Activated naive CD8-positive, alpha-beta T cell (primary cell): ENCODE results near the gene MRTFA.
"Not testable (repeated sequence)": the region's sequence is repeated elsewhere in the genome, so short reads cannot be mapped to it uniquely, and the experiment has no call there.

Experiments used
- H3K27ac Mint-ChIP-seq: one replicate; pipeline ENCODE4 v1.8.0; 2021; ENCODE audit warnings: mixed read lengths
- H3K27me3 Mint-ChIP-seq: one replicate; pipeline ENCODE4 v1.8.0; 2021; ENCODE audit warnings: mixed read lengths
- H3K36me3 Mint-ChIP-seq: one replicate; pipeline ENCODE4 v1.8.0; 2021; ENCODE audit warnings: mixed read lengths
- H3K4me1 Mint-ChIP-seq: one replicate; pipeline ENCODE4 v1.8.0; 2021; ENCODE audit warnings: low read depth, mixed read lengths
- H3K4me3 Mint-ChIP-seq: one replicate; pipeline ENCODE4 v1.8.0; 2021; ENCODE audit warnings: mild to moderate bottlenecking, mixed read lengths
- H3K9me3 Mint-ChIP-seq: one replicate; pipeline ENCODE4 v1.8.0; 2021; ENCODE audit warnings: low read depth, mixed read lengths

The MRTFA gene

DNA sequence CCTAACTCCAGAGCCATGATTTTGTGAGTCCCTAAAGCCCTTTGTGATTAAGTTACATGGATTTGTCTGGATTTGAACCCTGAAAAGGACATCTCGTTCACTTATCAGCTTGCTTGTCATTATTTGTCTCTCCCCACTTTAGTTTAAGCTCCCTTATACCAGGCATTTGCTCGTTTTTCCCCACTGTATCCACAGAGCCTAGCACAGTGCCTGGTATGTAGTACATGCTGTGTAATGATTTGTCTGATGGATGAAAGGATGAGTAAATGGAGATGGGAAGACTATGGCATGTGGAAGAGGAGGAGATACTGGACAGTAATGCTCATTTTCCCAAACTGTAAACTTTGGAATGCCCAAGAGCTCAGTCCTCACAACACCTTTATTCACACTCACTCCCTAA, 33.5 kb upstream of the MRTFA start:
- H3K36me3 Mint-ChIP-seq = peaks cover 2% of the 10 kb centered on the region
- no peaks in the 10 kb centered on the region for H3K27me3 Mint-ChIP-seq
- H3K27ac Mint-ChIP-seq = no peak overlapping the region
- peaks cover 11% of the 10 kb centered on the region for H3K4me1 Mint-ChIP-seq
- no peaks in the 10 kb centered on the region for H3K9me3 Mint-ChIP-seq
- no peak overlapping the region for H3K4me3 Mint-ChIP-seq

DNA sequence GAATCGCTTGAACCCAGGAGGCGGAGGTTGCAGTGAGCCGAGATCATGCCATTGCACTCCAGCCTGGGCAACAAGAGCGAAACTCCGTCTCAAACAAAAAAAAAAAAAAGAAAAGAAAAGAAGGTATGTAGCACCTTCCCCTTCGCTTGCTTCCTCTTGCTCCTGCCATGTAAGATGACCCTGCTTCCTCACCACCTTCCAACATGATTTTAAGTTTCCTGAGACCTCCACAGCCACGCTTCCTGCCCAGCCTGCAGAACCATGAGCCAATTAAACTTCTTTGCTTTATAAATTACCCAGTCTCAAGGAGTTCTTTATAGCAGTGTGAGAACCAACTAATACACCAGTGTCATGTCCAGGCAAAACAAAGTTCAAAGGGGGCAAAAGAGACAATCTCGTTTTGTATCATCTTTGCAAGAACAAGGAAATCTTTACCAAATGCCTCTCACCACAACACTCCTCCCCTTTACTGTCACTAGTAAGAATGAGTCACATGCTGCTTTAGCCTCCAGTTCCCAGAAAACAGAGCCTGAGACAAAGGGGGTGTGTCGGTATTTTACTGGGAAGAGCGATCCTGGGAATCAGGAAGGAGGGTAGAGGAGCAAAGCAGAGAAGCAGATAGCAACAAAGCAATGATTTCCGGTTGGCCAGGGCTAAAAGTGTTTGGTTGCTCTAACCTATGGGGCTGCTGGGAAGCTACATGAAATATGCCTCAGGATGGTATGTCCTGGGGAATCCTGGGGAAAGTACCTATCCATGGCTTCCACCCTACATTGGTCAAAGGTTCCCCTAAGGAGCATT, 32.3 kb upstream of the MRTFA start:
- Mint-ChIP-seq H3K9me3 (no peaks in the 10 kb centered on the region), H3K4me1 (peaks cover 11% of the 10 kb centered on the region), H3K36me3 (peaks cover 2% of the 10 kb centered on the region), H3K4me3 (no peak overlapping the region), H3K27ac (no peak overlapping the region), H3K27me3 (no peaks in the 10 kb centered on the region)

GRCh38 chr22:40666151-40666848, 29.8 kb upstream of the MRTFA start:
- peaks cover 11% of the 10 kb centered on the region for H3K4me1 Mint-ChIP-seq
- H3K27ac Mint-ChIP-seq = no peak overlapping the region
- H3K4me3 Mint-ChIP-seq = no peak overlapping the region
- H3K27me3 Mint-ChIP-seq = no peaks in the 10 kb centered on the region
- peaks cover 2% of the 10 kb centered on the region for H3K36me3 Mint-ChIP-seq
- H3K9me3 Mint-ChIP-seq = no peaks in the 10 kb centered on the region

DNA sequence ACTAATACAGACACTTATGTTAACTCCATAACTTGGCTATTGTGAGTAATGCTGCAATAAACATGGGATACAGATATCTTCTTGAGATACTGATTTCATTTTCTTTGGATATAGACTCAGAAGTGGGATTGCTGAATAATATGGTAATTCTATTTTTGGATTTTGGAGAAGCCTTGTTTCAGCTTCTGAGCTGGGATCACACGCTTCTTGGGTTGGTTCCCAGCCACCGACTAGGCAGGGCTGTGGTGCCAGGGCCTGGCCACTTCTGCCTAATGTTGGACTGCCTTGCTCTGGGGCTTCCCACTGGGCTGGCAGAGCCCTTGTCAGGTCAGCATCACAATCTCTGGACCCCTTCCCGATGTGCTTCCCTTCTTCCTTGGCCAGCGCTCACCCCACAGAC, 28.8 kb upstream of the MRTFA start:
- Mint-ChIP-seq H3K4me3 (no peak overlapping the region), H3K9me3 (no peaks in the 10 kb centered on the region), H3K36me3 (peaks cover 2% of the 10 kb centered on the region), H3K4me1 (peaks cover 11% of the 10 kb centered on the region), H3K27ac (no peak overlapping the region), H3K27me3 (no peaks in the 10 kb centered on the region)

DNA sequence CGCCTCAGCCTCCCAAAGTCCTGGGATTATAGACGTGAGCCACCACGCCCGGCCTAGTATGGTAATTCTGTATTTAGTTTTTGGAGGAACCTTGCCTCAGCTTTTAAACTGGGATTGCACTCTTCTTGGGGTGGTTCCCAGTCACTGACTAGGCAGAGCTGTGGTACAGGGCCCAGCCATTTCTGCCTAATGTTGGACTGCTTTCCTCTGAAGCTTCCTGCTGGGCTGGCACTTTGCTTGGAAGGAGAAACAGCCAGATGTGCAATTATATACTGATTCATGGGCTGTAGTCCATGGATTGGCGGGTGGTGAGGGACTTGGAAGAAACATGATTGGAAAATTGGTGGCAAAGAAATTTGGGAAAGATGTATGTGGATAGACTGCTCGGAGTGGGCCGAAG, 25.2 kb upstream of the MRTFA start:
- Mint-ChIP-seq H3K4me1 (no peaks in the 10 kb centered on the region), H3K4me3 (no peak overlapping the region), H3K27ac (no peak overlapping the region), H3K27me3 (no peaks in the 10 kb centered on the region), H3K36me3 (peaks cover 2% of the 10 kb centered on the region), H3K9me3 (no peaks in the 10 kb centered on the region)

GRCh38 chr22:40660730-40661129, 24.2 kb upstream of the MRTFA start:
- Mint-ChIP-seq H3K36me3 (peaks cover 2% of the 10 kb centered on the region), H3K4me3 (no peak overlapping the region), H3K27ac (no peak overlapping the region), H3K9me3 (no peaks in the 10 kb centered on the region), H3K4me1 (no peaks in the 10 kb centered on the region), H3K27me3 (no peaks in the 10 kb centered on the region)

DNA sequence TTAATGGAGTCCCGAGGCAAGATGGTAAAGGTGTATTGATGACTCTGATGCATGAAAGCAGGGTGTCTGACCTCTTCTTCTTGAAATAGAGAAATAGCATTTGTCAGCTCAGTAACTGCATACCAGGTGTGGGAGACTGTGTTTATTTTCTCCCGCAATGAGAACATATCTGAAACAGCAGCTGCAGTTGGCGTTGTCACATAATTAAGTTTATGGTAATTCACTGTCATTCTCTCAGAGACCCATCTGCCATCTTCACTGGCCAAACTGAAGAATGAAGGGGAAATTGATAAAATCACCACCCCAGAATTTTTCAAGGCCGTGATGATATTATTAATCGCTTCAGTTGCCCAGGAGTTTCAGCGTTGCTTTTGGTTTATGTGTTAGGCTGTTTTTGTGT, 22.6 kb upstream of the MRTFA start:
- H3K4me1 Mint-ChIP-seq = no peaks in the 10 kb centered on the region
- peaks cover 2% of the 10 kb centered on the region for H3K36me3 Mint-ChIP-seq
- H3K27me3 Mint-ChIP-seq = no peaks in the 10 kb centered on the region
- H3K27ac Mint-ChIP-seq = no peak overlapping the region
- no peaks in the 10 kb centered on the region for H3K9me3 Mint-ChIP-seq
- no peak overlapping the region for H3K4me3 Mint-ChIP-seq

GRCh38 chr22:40656651-40657050, 20.1 kb upstream of the MRTFA start:
- H3K27ac Mint-ChIP-seq, H3K9me3 Mint-ChIP-seq, H3K4me1 Mint-ChIP-seq: not testable (repeated sequence)

GRCh38 chr22:40655941-40656340, 19.4 kb upstream of the MRTFA start:
- H3K4me3 Mint-ChIP-seq, H3K36me3 Mint-ChIP-seq, H3K27me3 Mint-ChIP-seq, H3K27ac Mint-ChIP-seq, H3K9me3 Mint-ChIP-seq: not testable (repeated sequence)
- peaks cover 12% of the 10 kb centered on the region for H3K4me1 Mint-ChIP-seq

More at GRCh38 chr22:40656651-40657050, 20.1 kb upstream of the MRTFA start:
- H3K27me3 Mint-ChIP-seq, H3K4me3 Mint-ChIP-seq, H3K36me3 Mint-ChIP-seq: not testable (repeated sequence)

DNA sequence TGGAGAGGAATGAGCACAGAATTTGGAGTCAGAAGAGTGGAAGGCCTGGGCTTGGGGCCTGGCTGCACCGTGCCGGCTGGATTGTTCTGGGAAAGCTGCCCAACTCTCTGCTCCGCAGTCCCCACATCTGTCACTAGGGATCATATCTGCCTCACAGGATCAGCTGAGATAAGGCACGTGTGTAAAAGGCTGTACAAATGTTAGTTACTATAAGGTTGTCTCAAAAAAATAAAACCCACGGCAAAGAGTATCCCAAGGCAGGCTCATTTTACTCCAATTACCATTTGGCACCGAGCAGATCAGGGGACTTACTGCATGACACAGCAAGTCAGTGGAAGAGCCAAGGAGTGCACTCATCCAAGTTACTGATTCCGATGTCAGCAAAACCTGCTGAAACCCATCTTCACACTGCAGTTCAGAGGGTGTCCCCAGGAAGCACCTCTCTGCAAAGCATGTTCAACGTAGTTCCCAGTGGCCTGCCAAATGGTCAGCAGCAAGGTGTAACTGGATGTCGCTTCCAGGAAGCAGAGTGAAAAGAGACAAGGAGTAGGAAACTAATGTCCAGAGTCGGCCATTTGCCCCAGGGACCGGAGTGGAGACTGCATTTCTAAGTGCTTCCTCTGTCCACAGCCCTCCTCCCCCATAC, 18.1 kb upstream of the MRTFA start:
- Mint-ChIP-seq H3K4me1 (peaks cover 13% of the 10 kb centered on the region), H3K27me3 (no peaks in the 10 kb centered on the region), H3K27ac (no peak overlapping the region), H3K4me3 (no peak overlapping the region), H3K9me3 (no peaks in the 10 kb centered on the region), H3K36me3 (peaks cover 2% of the 10 kb centered on the region)

GRCh38 chr22:40653361-40653760, 16.8 kb upstream of the MRTFA start:
- Mint-ChIP-seq H3K4me1 (peaks cover 13% of the 10 kb centered on the region), H3K9me3 (no peaks in the 10 kb centered on the region), H3K27me3 (no peaks in the 10 kb centered on the region), H3K36me3 (no peaks in the 10 kb centered on the region), H3K4me3 (no peak overlapping the region), H3K27ac (no peak overlapping the region)

DNA sequence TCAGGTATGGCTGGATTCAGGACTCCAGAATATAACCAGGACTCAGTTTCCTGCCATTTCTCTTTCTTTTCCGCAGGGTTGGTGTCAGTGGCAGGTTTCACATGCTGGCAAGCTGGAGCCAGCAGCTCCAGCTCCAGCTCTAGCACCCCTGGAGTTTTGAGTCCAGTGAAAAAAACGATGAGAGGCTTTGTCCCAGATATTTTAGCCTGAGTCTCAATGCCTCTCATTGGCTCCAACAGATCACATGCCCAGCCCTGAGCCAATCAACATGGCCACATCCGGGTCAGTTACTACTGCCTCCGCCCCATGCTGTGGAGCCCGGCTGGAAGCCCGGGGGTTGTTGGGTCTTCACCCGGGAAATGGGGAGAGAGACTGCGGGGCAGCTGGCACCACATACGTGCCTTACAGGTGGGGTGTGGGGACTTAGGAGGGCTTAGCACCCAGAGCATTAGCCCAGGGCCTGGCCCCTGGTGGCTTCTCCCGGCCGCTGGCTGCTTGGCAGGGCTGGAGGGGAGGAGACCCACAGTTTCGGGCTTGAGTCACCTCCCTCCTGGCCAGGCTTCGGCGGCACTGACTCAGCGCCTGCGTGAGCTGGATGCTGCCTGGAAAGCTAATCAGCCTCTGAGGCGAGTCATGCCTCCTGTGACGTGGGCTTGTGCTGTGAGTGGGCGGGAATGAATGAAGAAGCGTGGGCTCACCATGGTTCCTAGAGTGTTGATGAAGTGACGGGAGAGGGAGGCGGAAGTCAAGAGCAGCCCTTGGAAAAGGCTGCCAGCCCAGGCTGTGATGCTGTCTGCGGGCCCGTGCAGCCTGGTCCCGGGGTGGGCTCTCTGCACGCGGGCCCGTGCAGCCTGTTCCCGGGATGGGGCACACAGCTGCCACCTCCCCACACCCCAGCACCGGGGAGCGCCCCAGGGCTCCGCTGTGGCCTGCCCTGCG, 15.3 kb upstream of the MRTFA start:
- Mint-ChIP-seq H3K27ac (peak overlapping the region; percentile 80), H3K36me3 (no peaks in the 10 kb centered on the region), H3K9me3 (no peaks in the 10 kb centered on the region), H3K27me3 (no peaks in the 10 kb centered on the region), H3K4me3 (peak overlapping the region; percentile 70), H3K4me1 (peaks cover 13% of the 10 kb centered on the region)

DNA sequence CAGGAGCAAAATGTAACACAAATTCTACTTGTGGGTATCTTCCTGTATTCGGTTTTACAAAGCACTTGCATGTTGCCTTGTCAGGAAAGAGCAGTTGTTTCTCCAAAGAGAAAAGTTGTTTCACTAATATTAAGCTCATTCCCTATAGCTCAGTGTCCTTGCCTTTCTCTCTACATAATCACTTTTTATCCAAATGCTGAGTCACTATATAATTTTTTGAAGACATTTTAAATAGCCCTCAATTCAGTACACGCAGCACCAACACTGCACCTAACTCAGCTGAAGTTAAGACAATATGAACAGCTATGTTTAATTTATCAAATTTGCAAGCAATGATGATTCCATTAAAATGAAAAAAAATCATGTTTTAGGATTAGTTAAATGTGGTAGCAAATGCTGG, 14.5 kb upstream of the MRTFA start:
- H3K4me1 Mint-ChIP-seq = peaks cover 13% of the 10 kb centered on the region
- H3K27ac Mint-ChIP-seq = no peak overlapping the region

DNA sequence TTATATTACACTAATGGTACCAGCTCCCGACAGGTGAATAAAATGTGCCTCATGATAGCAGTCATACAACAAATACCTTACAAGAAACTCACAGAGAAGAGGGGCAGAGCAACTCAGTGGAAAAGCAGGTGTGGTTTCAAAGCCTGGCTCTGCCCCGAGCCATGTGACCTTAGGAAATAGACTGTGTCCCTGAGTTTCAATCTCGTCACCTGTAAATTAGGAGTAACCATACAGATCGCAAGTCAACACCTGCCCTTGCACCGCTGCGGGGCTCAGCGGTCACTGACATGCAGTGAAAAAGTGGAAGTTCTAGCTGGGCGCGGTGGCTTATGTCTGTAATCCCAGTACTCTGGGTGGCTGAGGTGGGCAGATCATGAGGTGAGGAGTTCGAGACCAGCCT, 11.9 kb upstream of the MRTFA start:
- no peak overlapping the region for H3K27ac Mint-ChIP-seq
- H3K4me3 Mint-ChIP-seq = no peak overlapping the region
- no peaks in the 10 kb centered on the region for H3K36me3 Mint-ChIP-seq

More for the DNA sequence above, 14.5 kb upstream of the MRTFA start:
- Mint-ChIP-seq H3K4me3 (no peak overlapping the region), H3K9me3 (no peaks in the 10 kb centered on the region), H3K27me3 (no peaks in the 10 kb centered on the region), H3K36me3 (no peaks in the 10 kb centered on the region)

More for the DNA sequence above, 11.9 kb upstream of the MRTFA start:
- no peaks in the 10 kb centered on the region for H3K27me3 Mint-ChIP-seq
- H3K9me3 Mint-ChIP-seq = no peaks in the 10 kb centered on the region
- H3K4me1 Mint-ChIP-seq = peaks cover 13% of the 10 kb centered on the region
